ENCODE data around the gene UNC5C. TPM values are rescaled to one million over a fixed set of nuclear protein-coding genes. Genes with fewer than 3 reads are reported as not detected.

The UNC5C gene
- total RNA-seq, 1 donor from 2014 or later: 0.20 TPM

GRCh38 chr4:95272036-95272435 is 276.7 kb downstream of the UNC5C start:
- DNase-seq (ENCODE audit: low read depth, low spot score): no peak

- DNase-seq (ENCODE audit: low read depth, low spot score): no peak
These were observed 279.8 kb downstream of the UNC5C start for GRCh38 chr4:95268819-95269565.

- peak; percentile 7 for DNase-seq (ENCODE audit: low read depth, low spot score)
These were observed 281.7 kb downstream of the UNC5C start for GRCh38 chr4:95267081-95267480.

- no peak for DNase-seq (ENCODE audit: low read depth, low spot score)
These were observed 282.7 kb downstream of the UNC5C start for GRCh38 chr4:95265814-95266740.

- no peak for DNase-seq (ENCODE audit: low read depth, low spot score)
These were observed 283.9 kb downstream of the UNC5C start for GRCh38 chr4:95264843-95265242.

GRCh38 chr4:95263960-95264359 is 284.8 kb downstream of the UNC5C start:
- DNase-seq (ENCODE audit: low read depth, low spot score): no peak

- no peak for DNase-seq (ENCODE audit: low read depth, low spot score)
These were observed 285.4 kb downstream of the UNC5C start for GRCh38 chr4:95263391-95263790.

- DNase-seq (ENCODE audit: low read depth, low spot score): no peak
These were observed 292.5 kb downstream of the UNC5C start for GRCh38 chr4:95256108-95256835.

GRCh38 chr4:95255396-95256107 is 293.2 kb downstream of the UNC5C start:
- DNase-seq (ENCODE audit: low read depth, low spot score): no peak

GRCh38 chr4:95251568-95251967 is 297.2 kb downstream of the UNC5C start:
- DNase-seq (ENCODE audit: low read depth, low spot score): no peak

GRCh38 chr4:95250544-95251137 is 298.1 kb downstream of the UNC5C start:
- DNase-seq (ENCODE audit: low read depth, low spot score): no peak

- no peak for DNase-seq (ENCODE audit: low read depth, low spot score)
These were observed 299.2 kb downstream of the UNC5C start for GRCh38 chr4:95249426-95250021.

- no peak for DNase-seq (ENCODE audit: low read depth, low spot score)
These were observed 299.9 kb downstream of the UNC5C start for GRCh38 chr4:95248720-95249425.

- DNase-seq (ENCODE audit: low read depth, low spot score): no peak
These were observed 304.9 kb downstream of the UNC5C start for GRCh38 chr4:95243892-95244291.

- no peak for DNase-seq (ENCODE audit: low read depth, low spot score)
These were observed 310.2 kb downstream of the UNC5C start for GRCh38 chr4:95238554-95238953.

GRCh38 chr4:95232358-95233156 is 316.2 kb downstream of the UNC5C start:
- DNase-seq (ENCODE audit: low read depth, low spot score): no peak

- DNase-seq (ENCODE audit: low read depth, low spot score): no peak
These were observed 317.1 kb downstream of the UNC5C start for GRCh38 chr4:95231681-95232080.

GRCh38 chr4:95225849-95226248 is 322.9 kb downstream of the UNC5C start:
- no peak for DNase-seq (ENCODE audit: low read depth, low spot score)

- DNase-seq (ENCODE audit: low read depth, low spot score): no peak
These were observed 324.4 kb downstream of the UNC5C start for GRCh38 chr4:95224402-95224801.

All from pulmonary artery endothelial cell (primary cell).